Measurements from ENCODE around the gene EXO5. TPM values are rescaled to one million over a fixed set of nuclear protein-coding genes. Genes with fewer than 3 reads are reported as not detected.

The EXO5 gene
- total RNA-seq, 1 experiment from 2014 or later: 0.57 TPM

DNA sequence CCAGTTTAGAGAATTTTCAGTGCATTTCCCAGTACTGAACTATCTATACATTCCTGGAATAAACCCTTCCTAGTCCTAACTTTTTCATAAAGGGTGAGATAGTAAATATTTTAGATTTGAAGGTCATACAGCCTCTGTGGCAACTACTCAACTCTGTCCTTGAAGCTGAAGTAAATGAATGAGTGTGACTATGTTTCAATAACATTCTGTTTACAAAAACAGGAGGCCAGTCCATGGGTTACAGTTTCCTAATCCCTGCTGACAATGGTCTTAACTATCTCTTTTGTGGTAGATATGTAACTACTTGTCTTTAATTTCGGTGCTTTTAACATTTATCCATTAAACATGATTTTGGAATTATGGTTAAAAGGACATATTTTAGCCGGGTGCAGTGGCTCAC is 27.2 kb downstream of the EXO5 start (continued):
- TF ChIP-seq, protein P1, sequence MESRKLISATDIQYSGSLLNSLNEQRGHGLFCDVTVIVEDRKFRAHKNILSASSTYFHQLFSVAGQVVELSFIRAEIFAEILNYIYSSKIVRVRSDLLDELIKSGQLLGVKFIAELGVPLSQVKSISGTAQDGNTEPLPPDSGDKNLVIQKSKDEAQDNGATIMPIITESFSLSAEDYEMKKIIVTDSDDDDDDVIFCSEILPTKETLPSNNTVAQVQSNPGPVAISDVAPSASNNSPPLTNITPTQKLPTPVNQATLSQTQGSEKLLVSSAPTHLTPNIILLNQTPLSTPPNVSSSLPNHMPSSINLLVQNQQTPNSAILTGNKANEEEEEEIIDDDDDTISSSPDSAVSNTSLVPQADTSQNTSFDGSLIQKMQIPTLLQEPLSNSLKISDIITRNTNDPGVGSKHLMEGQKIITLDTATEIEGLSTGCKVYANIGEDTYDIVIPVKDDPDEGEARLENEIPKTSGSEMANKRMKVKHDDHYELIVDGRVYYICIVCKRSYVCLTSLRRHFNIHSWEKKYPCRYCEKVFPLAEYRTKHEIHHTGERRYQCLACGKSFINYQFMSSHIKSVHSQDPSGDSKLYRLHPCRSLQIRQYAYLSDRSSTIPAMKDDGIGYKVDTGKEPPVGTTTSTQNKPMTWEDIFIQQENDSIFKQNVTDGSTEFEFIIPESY (IDR thresholded peaks at IDR 0.05; ENCODE audit: extremely low read depth, insufficient replicate concordance, low read length): no peak
- TF ChIP-seq YY1 (IDR thresholded peaks at IDR 0.05; ENCODE audit: extremely low read depth, insufficient replicate concordance, low read depth, low read length): no peak
- TF ChIP-seq, protein P2, sequence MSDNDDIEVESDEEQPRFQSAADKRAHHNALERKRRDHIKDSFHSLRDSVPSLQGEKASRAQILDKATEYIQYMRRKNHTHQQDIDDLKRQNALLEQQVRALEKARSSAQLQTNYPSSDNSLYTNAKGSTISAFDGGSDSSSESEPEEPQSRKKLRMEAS (IDR thresholded peaks at IDR 0.05): no peak
- TF ChIP-seq, protein P3, sequence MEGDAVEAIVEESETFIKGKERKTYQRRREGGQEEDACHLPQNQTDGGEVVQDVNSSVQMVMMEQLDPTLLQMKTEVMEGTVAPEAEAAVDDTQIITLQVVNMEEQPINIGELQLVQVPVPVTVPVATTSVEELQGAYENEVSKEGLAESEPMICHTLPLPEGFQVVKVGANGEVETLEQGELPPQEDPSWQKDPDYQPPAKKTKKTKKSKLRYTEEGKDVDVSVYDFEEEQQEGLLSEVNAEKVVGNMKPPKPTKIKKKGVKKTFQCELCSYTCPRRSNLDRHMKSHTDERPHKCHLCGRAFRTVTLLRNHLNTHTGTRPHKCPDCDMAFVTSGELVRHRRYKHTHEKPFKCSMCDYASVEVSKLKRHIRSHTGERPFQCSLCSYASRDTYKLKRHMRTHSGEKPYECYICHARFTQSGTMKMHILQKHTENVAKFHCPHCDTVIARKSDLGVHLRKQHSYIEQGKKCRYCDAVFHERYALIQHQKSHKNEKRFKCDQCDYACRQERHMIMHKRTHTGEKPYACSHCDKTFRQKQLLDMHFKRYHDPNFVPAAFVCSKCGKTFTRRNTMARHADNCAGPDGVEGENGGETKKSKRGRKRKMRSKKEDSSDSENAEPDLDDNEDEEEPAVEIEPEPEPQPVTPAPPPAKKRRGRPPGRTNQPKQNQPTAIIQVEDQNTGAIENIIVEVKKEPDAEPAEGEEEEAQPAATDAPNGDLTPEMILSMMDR (IDR thresholded peaks at IDR 0.05 in 2 of 3, conservative IDR thresholded peaks at IDR 0.05 in 1 of 3; ENCODE audit: borderline replicate concordance in 1 of 3, insufficient read depth in 1 of 3, low read depth in 2 of 3, low read length in 2 of 3): no peak
- no peak for TF ChIP-seq ATF3 (IDR thresholded peaks at IDR 0.05)

GRCh38 chr1:40539338-40539737 is 30.8 kb downstream of the EXO5 start:
- ATAC-seq (no peak), DNase-seq (ENCODE audit: low read depth, low spot score) (no peak)
- Histone ChIP-seq H3K79me2 (ENCODE audit: insufficient read depth, low read length) (no peaks in the 10 kb centered on the region), H3K9me2 (ENCODE audit: insufficient read depth) (no peaks in the 10 kb centered on the region), H3K9ac (ENCODE audit: low read length) (no peak overlapping the region), H2AFZ (ENCODE audit: low read depth, low read length, poor library complexity, severe bottlenecking) (no peak overlapping the region), H3K4me1 (ENCODE audit: control insufficient read depth in 1 of 2, insufficient read depth in 2 of 2, low read length in 2 of 2) (no peaks in the 10 kb centered on the region), H3K4me2 (ENCODE audit: low read length) (no peak overlapping the region), H3K4me3 (replicated peaks in 1 of 2; ENCODE audit: low read depth in 1 of 2, low read length in 2 of 2) (no peak overlapping the region), H3K27ac (ENCODE audit: low read depth, low read length) (no peak overlapping the region), H3K27me3 (ENCODE audit: insufficient read depth, low read length) (no peaks in the 10 kb centered on the region), H3K36me3 (ENCODE audit: control insufficient read depth in 1 of 2, insufficient read depth in 2 of 2, low read length in 2 of 2) (peaks cover 0 to 3% of the 10 kb centered on the region in 2 experiments; a peak in 2 of 4 replicates), H4K20me1 (ENCODE audit: insufficient read depth) (no peaks in the 10 kb centered on the region), H3K9me3 (ENCODE audit: control insufficient read depth in 1 of 2, insufficient read depth in 1 of 2, low read depth in 1 of 2, low read length in 2 of 2) (no peaks in the 10 kb centered on the region)
- intact Hi-C loops (cut with micrococcal nuclease): no loop called here
- POLR2A ChIA-PET: no interaction called here
- RAD21 ChIA-PET (ENCODE audit: low non-redundant PET in 1 of 2, low total read pairs in 2 of 2, uncharacterized antibody in 2 of 2, unreplicated experiment in 2 of 2): no interaction called here
- CTCF ChIA-PET: no interaction called here
- BruUV-seq (replicated peaks): no TSS peak
- TF ChIP-seq POLR2AphosphoS5 (IDR thresholded peaks at IDR 0.05; ENCODE audit: low read depth, low read length) (no peak), RAD21 (IDR thresholded peaks at IDR 0.05; ENCODE audit: low read depth) (no peak), SIN3A (IDR thresholded peaks at IDR 0.05; ENCODE audit: low read depth) (no peak), ZFX (IDR thresholded peaks at IDR 0.05) (no peak), TCF7L2 (IDR thresholded peaks at IDR 0.05; ENCODE audit: borderline replicate concordance, extremely low read depth, insufficient read depth, insufficient read length) (no peak), SRF (IDR thresholded peaks at IDR 0.05; ENCODE audit: low read depth) (no peak), FOSL1 (IDR thresholded peaks at IDR 0.05; ENCODE audit: low read depth) (no peak), CBX3 (IDR thresholded peaks at IDR 0.05; ENCODE audit: low read depth) (no peak), ELF1 (IDR thresholded peaks at IDR 0.05; ENCODE audit: borderline replicate concordance, low read depth) (no peak), EGR1 (IDR thresholded peaks at IDR 0.05; ENCODE audit: low read depth) (no peak)
- TF ChIP-seq, protein P3 (IDR thresholded peaks at IDR 0.05 in 2 of 3, conservative IDR thresholded peaks at IDR 0.05 in 1 of 3; ENCODE audit: borderline replicate concordance in 1 of 3, insufficient read depth in 1 of 3, low read depth in 2 of 3, low read length in 2 of 3): no peak
- TF ChIP-seq, protein P1 (IDR thresholded peaks at IDR 0.05; ENCODE audit: extremely low read depth, insufficient replicate concordance, low read length): no peak
- TF ChIP-seq, protein P2 (IDR thresholded peaks at IDR 0.05): no peak

All from HCT116 (cell line).